ENCODE measurements around the gene CHAT.

DNA sequence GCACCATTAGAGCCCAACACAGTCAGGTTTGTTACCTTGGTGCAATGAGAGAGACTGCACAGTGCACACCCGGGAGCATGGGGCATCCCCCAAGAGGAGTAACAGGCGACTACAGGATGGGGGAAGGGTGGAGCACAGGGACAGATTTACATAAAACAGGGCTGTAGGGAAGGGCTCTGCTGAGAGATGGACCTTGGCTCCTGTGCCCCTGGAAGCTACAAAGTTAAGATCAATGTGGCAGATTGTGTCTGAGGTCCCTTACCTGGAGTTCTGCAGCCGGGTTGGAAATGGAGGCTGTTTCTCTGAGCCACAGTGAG is 17.4 kb upstream of the CHAT start:
- no peak for TF ChIP-seq EZH2 (IDR thresholded peaks at IDR 0.05)
- TF ChIP-seq, protein P1, sequence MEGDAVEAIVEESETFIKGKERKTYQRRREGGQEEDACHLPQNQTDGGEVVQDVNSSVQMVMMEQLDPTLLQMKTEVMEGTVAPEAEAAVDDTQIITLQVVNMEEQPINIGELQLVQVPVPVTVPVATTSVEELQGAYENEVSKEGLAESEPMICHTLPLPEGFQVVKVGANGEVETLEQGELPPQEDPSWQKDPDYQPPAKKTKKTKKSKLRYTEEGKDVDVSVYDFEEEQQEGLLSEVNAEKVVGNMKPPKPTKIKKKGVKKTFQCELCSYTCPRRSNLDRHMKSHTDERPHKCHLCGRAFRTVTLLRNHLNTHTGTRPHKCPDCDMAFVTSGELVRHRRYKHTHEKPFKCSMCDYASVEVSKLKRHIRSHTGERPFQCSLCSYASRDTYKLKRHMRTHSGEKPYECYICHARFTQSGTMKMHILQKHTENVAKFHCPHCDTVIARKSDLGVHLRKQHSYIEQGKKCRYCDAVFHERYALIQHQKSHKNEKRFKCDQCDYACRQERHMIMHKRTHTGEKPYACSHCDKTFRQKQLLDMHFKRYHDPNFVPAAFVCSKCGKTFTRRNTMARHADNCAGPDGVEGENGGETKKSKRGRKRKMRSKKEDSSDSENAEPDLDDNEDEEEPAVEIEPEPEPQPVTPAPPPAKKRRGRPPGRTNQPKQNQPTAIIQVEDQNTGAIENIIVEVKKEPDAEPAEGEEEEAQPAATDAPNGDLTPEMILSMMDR (IDR thresholded peaks at IDR 0.05): no peak
- TF ChIP-seq EZH2phosphoT487 (IDR thresholded peaks at IDR 0.05): no peak
